ENCODE measurements around the gene SP140L. TPM values are rescaled to one million over a fixed set of nuclear protein-coding genes. Genes with fewer than 3 reads are reported as not detected.
"Not testable (repeated sequence)": the region's sequence is repeated elsewhere in the genome, so short reads cannot be mapped to it uniquely, and the experiment has no call there.

The SP140L gene
- total RNA-seq, 3 donors from 2014 or later = 8.5 to 56.1 (median 17.4) TPM

GRCh38 chr2:230384986-230385385 lies 58.0 kb downstream of the SP140L start:
- Histone ChIP-seq H3K9me3 (no peaks in the 10 kb centered on the region), H3K4me3 (no peak overlapping the region), H3K27ac (no peak overlapping the region), H3K36me3 (no peaks in the 10 kb centered on the region), H3K4me1 (no peaks in the 10 kb centered on the region), H3K27me3 (no peaks in the 10 kb centered on the region)
- no peak for TF ChIP-seq POLR2A (IDR thresholded peaks at IDR 0.05)
- TF ChIP-seq CTCF (IDR thresholded peaks at IDR 0.05) = no peak
- TF ChIP-seq POLR2AphosphoS5 (IDR thresholded peaks at IDR 0.05) = no peak
- DNase-seq (ENCODE audit: low spot score in 2 of 2) = no peak
- intact Hi-C loops (cut with DNase I; ENCODE audit: low total_unique reads) = no loop called here

GRCh38 chr2:230394301-230394700 lies 67.3 kb downstream of the SP140L start:
- TF ChIP-seq CTCF (IDR thresholded peaks at IDR 0.05) (no peak), POLR2AphosphoS5 (IDR thresholded peaks at IDR 0.05) (no peak), POLR2A (IDR thresholded peaks at IDR 0.05) (no peak)
- DNase-seq (ENCODE audit: low spot score in 2 of 2) = no peak
- H3K9me3 ChIP-seq = peaks cover 0 to 5% of the 10 kb centered on the region in 2 donors
- H3K4me1 ChIP-seq = no peaks in the 10 kb centered on the region
- intact Hi-C loops (cut with DNase I; ENCODE audit: low total_unique reads) = no loop called here
- no peaks in the 10 kb centered on the region for H3K36me3 ChIP-seq
- H3K27me3 ChIP-seq = no peaks in the 10 kb centered on the region
- no peak overlapping the region for H3K27ac ChIP-seq
- H3K4me3 ChIP-seq = no peak overlapping the region

GRCh38 chr2:230398698-230399097 lies 71.7 kb downstream of the SP140L start:
- H3K27ac ChIP-seq; H3K27me3 ChIP-seq; H3K4me3 ChIP-seq; H3K36me3 ChIP-seq; H3K9me3 ChIP-seq; DNase-seq (ENCODE audit: low spot score in 2 of 2); H3K4me1 ChIP-seq; intact Hi-C loops (cut with DNase I; ENCODE audit: low total_unique reads): not testable (repeated sequence)

- no peak overlapping the region for H3K27ac ChIP-seq
- intact Hi-C loops (cut with DNase I; ENCODE audit: low total_unique reads) = no loop called here
- no peak overlapping the region for H3K4me3 ChIP-seq
- H3K9me3 ChIP-seq = peaks cover 0 to 5% of the 10 kb centered on the region in 2 donors
- no peaks in the 10 kb centered on the region for H3K36me3 ChIP-seq
- H3K4me1 ChIP-seq = no peaks in the 10 kb centered on the region
- H3K27me3 ChIP-seq = no peaks in the 10 kb centered on the region
- TF ChIP-seq CTCF (IDR thresholded peaks at IDR 0.05) = no peak
- TF ChIP-seq POLR2AphosphoS5 (IDR thresholded peaks at IDR 0.05) = no peak
- no peak for TF ChIP-seq POLR2A (IDR thresholded peaks at IDR 0.05)
- DNase-seq (ENCODE audit: low spot score in 2 of 2) = no peak
These were observed 73.0 kb downstream of the SP140L start for GRCh38 chr2:230400041-230400440.

GRCh38 chr2:230400454-230400853 lies 73.5 kb downstream of the SP140L start:
- no peaks in the 10 kb centered on the region for H3K27me3 ChIP-seq
- H3K4me1 ChIP-seq = no peaks in the 10 kb centered on the region
- intact Hi-C loops (cut with DNase I; ENCODE audit: low total_unique reads) = no loop called here
- H3K27ac ChIP-seq = no peak overlapping the region
- no peak for DNase-seq (ENCODE audit: low spot score in 2 of 2)
- H3K36me3 ChIP-seq = no peaks in the 10 kb centered on the region
- peaks cover 0 to 5% of the 10 kb centered on the region in 2 donors for H3K9me3 ChIP-seq
- TF ChIP-seq CTCF (IDR thresholded peaks at IDR 0.05) (no peak), POLR2AphosphoS5 (IDR thresholded peaks at IDR 0.05) (no peak), POLR2A (IDR thresholded peaks at IDR 0.05) (no peak)
- H3K4me3 ChIP-seq = no peak overlapping the region

- H3K4me3 ChIP-seq; H3K9me3 ChIP-seq; DNase-seq (ENCODE audit: low spot score in 2 of 2); H3K36me3 ChIP-seq; H3K27me3 ChIP-seq; intact Hi-C loops (cut with DNase I; ENCODE audit: low total_unique reads); H3K27ac ChIP-seq; H3K4me1 ChIP-seq: not testable (repeated sequence)
These were observed 74.0 kb downstream of the SP140L start for GRCh38 chr2:230401026-230401425.
